ENCODE measurements around the gene MZF1.

Gene MZF1

DNA sequence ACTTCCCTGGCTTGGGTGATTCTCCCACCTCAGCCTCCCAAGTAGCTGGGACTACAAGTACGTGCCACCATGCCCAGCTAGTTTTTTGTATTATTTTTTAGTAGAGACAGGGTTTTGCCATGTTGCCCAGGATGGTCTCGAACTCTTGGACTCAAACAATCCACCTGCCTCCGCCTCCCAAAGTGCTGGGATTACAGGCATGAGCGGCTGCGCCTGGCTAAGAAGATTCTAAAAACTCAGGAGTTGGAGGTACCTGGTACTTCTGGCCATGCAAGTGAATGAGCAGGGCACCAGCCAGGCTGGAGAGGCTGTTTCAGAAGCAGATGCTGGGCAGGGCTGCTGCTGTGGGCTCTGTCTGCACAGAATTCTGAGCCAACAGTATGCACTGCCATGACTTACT, 6.1 kb downstream of the MZF1 start:
- H3K4me3 ChIP-seq (ENCODE audit: low read length) = no peak overlapping the region
- no peak for DNase-seq (ENCODE audit: low read depth)
- TF ChIP-seq, protein P1, sequence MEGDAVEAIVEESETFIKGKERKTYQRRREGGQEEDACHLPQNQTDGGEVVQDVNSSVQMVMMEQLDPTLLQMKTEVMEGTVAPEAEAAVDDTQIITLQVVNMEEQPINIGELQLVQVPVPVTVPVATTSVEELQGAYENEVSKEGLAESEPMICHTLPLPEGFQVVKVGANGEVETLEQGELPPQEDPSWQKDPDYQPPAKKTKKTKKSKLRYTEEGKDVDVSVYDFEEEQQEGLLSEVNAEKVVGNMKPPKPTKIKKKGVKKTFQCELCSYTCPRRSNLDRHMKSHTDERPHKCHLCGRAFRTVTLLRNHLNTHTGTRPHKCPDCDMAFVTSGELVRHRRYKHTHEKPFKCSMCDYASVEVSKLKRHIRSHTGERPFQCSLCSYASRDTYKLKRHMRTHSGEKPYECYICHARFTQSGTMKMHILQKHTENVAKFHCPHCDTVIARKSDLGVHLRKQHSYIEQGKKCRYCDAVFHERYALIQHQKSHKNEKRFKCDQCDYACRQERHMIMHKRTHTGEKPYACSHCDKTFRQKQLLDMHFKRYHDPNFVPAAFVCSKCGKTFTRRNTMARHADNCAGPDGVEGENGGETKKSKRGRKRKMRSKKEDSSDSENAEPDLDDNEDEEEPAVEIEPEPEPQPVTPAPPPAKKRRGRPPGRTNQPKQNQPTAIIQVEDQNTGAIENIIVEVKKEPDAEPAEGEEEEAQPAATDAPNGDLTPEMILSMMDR (conservative IDR thresholded peaks at IDR 0.05; ENCODE audit: low read depth, low read length) = no peak

DNA sequence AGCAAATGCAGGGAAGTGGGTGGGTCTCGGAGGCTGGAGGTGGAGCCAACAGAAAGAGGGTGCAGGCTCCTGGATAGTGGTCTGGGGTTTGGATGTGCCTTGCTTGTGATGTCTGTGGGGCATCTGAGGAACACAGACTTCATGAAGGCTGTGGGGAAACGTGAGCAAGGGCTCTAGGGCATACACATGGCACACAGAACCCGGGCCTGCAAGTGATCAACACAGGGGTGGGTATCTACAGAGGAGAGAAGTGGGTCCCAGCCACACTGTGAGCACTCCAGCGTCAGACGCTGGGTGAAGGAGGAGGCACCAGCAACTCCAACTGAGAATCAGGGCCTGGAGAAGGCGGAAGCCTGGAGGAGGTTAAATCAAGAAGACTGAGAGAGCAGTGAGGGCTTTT, 9.3 kb downstream of the MZF1 start:
- H3K4me3 ChIP-seq (ENCODE audit: low read length) = no peak overlapping the region
- no peak for DNase-seq (ENCODE audit: low read depth)
- TF ChIP-seq, protein P1 (conservative IDR thresholded peaks at IDR 0.05; ENCODE audit: low read depth, low read length) = no peak

DNA sequence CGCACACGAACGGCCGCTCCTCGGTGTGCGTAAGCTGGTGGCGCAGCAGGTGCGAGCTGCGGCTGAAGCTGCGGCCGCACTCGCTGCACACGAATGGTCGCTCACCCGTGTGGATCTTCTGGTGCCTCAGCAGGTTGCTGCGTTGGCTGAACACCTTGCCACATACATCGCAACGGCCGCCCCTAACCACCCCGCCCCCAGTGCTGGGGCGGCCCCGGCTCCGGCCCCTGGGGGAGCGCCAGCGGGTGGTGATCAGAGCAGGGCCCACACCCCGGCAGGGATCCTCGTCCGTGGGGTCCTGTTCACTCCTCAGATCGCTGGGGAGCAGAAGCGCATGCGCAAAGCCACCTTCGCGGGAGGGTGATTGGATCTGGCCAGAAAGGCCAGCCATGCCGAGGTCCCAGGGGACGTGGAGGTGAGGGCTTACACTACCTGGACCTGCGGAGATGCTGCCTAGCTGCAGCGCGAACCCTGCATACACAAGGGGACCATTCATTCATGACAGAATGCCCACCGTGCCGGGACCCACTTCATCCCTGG, 10.0 kb downstream of the MZF1 start:
- H3K4me3 ChIP-seq (ENCODE audit: low read length) = peak overlapping the region; percentile 23
- no peak for DNase-seq (ENCODE audit: low read depth)
- TF ChIP-seq, protein P1 (conservative IDR thresholded peaks at IDR 0.05; ENCODE audit: low read depth, low read length) = no peak

DNA sequence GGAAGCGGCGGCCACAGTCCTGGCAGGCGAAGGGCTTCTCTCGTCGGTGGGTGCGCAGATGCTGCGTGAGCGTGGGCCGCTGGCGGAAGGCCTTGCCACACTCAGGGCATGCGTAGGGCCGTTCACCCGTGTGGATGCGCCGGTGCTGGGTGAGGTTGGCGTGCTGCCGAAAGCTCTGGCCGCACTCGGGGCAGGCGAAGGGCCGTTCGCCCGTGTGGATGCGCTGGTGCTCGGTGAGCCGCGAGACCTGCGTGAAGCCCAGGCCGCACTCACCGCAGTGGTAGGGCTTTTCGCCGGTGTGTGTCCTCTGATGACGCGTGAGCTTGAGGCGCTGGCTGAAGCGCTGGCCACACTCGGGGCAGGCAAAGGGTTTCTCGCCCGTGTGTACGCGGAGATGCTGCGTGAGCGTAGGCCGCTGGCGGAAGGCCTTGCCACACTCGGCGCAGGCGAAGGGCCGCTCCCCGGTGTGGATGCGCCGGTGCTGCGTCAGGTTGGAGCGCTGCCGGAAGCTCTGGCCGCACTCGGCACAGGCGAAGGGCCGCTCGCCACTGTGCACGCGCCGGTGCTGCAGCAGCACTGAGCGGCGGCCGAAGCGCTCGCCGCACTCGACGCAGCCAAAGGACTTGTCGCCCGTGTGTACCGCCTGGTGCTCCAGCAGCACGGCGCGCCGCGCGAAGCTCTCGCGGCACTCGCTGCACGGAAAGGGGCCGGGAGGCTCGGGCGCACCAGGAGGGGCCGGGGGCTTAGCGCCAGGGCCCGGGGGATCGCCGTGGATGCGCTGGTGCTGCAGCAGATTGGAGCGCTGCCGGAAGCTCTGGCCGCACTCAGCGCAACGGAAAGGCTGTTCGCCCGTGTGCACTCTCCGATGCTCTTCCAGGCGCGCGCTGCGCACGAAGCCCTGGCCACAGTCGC, 10.8 kb downstream of the MZF1 start:
- TF ChIP-seq, protein P1 (conservative IDR thresholded peaks at IDR 0.05; ENCODE audit: low read depth, low read length) = no peak
- H3K4me3 ChIP-seq (ENCODE audit: low read length) = peak overlapping the region; percentile 23
- DNase-seq (ENCODE audit: low read depth) = no peak

DNA sequence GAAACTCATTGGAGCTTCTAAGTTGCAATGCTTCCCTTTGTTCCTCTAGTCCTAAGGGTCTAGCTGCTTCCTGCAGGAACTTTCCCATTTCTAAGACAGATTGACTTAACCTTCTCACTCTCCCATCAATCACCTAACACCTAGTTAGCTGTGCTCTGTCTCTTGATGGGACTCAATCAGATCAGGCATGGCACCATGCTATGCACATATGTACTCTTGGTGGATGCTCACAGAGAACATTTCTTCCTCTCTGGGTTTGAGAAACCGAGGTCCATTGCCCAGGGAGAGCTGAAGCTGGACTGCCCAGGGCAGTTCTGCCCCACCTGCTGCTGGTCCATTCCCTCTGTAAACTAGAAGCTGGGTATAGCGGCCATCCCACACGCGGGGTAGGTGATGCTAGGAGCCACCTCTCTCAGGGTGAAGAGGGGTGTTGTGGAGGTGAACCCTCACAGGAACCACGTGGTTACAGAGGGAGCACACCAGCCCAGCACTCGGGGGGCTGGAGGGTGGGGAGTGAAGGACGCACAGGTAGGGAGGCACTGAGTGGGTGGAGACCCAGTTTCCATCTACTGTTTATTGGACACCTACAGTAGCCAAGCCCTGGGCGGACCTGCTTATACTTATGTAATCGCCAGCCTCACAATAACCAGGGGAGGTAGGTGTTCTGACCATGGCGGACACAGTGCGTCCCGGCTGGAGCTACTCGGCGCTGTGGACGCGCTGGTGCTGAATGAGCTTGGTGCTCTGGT, 11.6 kb downstream of the MZF1 start:
- TF ChIP-seq, protein P1 (conservative IDR thresholded peaks at IDR 0.05; ENCODE audit: low read depth, low read length) = no peak
- DNase-seq (ENCODE audit: low read depth) = no peak
- H3K4me3 ChIP-seq (ENCODE audit: low read length) = no peak overlapping the region

DNA sequence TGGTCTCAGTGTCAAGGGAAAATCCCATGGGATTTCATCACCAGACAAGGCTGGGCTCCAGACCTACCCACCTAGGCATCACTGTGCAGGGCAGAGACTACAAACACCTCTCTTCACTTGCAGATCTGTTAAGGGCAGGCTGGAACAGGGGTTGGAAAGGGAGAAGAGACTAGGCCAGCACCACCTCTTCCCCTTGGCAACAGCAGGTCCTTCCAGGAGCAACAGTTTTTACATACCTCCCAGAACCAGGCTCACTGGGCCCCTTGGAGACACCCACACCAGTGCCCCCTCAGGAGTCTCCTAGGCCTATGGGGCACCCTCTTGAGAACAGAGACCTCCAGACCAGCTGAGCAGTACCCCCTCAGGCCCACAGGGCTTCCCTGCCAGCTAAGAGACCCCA, 12.2 kb downstream of the MZF1 start:
- DNase-seq (ENCODE audit: low read depth) = no peak
- H3K4me3 ChIP-seq (ENCODE audit: low read length) = no peak overlapping the region
- TF ChIP-seq, protein P1 (conservative IDR thresholded peaks at IDR 0.05; ENCODE audit: low read depth, low read length) = no peak

Measured in retinal pigment epithelial cell (primary cell).